ENCODE data around the gene EEF1G. TPM values are rescaled to one million over a fixed set of nuclear protein-coding genes. Genes with fewer than 3 reads are reported as not detected.

Gene EEF1G
- polyA plus RNA-seq, 1 donor from 2014 or later = 1,555 TPM

DNA sequence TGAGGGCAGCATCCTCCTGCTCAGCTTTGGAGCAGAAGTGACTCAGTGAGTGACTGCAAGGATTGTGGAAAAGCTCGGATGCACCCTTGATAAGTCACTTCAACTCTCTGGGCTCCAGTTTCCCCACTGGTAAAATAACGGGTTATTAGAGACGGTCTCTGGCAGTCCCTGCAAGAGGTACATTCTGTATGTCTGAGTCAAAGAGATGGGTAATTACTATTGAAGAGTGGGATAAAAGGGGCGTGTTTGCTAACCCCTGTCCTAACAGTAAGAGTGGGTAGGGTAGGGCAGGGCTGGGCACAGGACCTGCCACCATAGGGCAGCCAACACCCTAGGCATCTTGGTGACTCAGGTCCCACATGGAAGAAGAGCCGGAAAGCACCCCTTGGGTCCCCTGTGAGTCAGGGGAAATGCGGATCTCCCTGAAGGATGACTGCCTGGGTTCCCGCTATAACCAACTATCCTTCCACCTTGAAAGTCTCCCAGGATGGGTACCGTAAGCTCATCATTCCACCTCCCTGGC, 19.8 kb downstream of the EEF1G start (continued):
- TF ChIP-seq CTCF (IDR thresholded peaks at IDR 0.05; ENCODE audit: poor library complexity, severe bottlenecking) = no peak

DNA sequence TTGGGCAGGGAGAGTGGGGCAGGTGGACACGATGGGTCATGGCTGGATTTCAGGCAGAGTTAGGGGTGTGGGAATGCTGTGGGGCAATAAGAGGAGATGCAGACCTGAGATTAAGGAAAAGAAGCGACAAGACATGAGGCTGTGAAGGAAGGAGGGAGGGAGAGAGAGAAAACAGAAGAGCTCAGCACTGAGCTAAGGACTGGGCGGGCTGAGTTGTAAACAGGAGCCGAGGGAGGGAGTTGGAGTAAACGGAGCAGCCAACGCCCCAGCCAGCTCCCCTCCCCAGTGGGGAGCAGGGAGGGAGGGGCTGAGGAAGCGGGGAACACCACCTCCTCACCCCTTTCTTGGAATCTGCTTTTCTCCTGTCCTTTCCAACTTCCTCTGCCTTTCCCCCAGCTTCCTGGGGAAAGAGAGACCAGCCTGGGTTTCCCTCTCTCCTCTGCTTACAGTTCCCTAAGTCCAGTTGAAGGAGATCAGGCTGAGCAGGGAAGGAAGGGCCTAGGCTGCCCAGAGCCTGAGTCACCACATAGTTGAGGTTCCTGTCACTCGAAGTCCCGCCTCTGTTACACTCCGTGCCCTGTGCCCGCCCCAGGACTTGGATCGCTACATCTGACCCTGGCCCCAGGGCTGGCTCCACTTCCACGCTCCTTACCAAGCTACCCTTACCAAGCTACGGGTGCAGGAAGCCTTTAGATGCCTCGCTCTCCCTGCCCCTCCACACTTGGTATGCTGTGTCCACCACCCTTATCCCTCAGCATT, 20.4 kb downstream of the EEF1G start:
- Histone ChIP-seq H3K9ac (ENCODE audit: low read length) (peak overlapping the region; percentile 64), H3K27ac (ENCODE audit: low read length) (peak overlapping the region; percentile 96), H3K9me2 (ENCODE audit: insufficient read depth, low read length) (no peaks in the 10 kb centered on the region), H2AFZ (ENCODE audit: low read depth, low read length) (no peak overlapping the region), H3K27me3 (ENCODE audit: insufficient read depth, low read depth, low read length) (peaks cover 1% of the 10 kb centered on the region), H3K79me2 (replicated peaks; ENCODE audit: insufficient read depth, low read length) (no peaks in the 10 kb centered on the region), H4K20me1 (ENCODE audit: insufficient read depth) (no peaks in the 10 kb centered on the region), H3F3A (ENCODE audit: insufficient read depth, low read length, poor library complexity, severe bottlenecking) (no peaks in the 10 kb centered on the region), H3K9me3 (ENCODE audit: low read length) (no peaks in the 10 kb centered on the region), H3K36me3 (ENCODE audit: insufficient read depth, low read length) (no peaks in the 10 kb centered on the region), H3K4me2 (ENCODE audit: low read length) (peak overlapping the region; percentile 36), H3K4me3 (ENCODE audit: low read length) (peak overlapping the region; percentile 25)
- TF ChIP-seq EZH2 (IDR thresholded peaks at IDR 0.05; ENCODE audit: borderline replicate concordance, insufficient read depth, low read length, poor library complexity, severe bottlenecking) = no peak
- no peak for TF ChIP-seq RAD21 (conservative IDR thresholded peaks at IDR 0.05)
- no peak for TF ChIP-seq CTCF (IDR thresholded peaks at IDR 0.05; ENCODE audit: poor library complexity, severe bottlenecking)
- no peak for TF ChIP-seq POLR2AphosphoS5 (IDR thresholded peaks at IDR 0.05)

GRCh38 chr11:62552485-62553079, 21.1 kb downstream of the EEF1G start:
- H3K9me3 ChIP-seq (ENCODE audit: low read length) = no peaks in the 10 kb centered on the region

More at GRCh38 chr11:62552485-62553079, 21.1 kb downstream of the EEF1G start:
- no peaks in the 10 kb centered on the region for H4K20me1 ChIP-seq (ENCODE audit: insufficient read depth)
- no peak overlapping the region for H2AFZ ChIP-seq (ENCODE audit: low read depth, low read length)
- TF ChIP-seq POLR2AphosphoS5 (IDR thresholded peaks at IDR 0.05) = no peak
- no peak for TF ChIP-seq RAD21 (conservative IDR thresholded peaks at IDR 0.05)
- TF ChIP-seq CTCF (IDR thresholded peaks at IDR 0.05; ENCODE audit: poor library complexity, severe bottlenecking) = no peak
- no peak for TF ChIP-seq EP300 (conservative IDR thresholded peaks at IDR 0.05; ENCODE audit: poor library complexity, severe bottlenecking)
- no peak for TF ChIP-seq TAF1 (IDR thresholded peaks at IDR 0.05; ENCODE audit: low read depth)
- no peak for TF ChIP-seq SMC3 (conservative IDR thresholded peaks at IDR 0.05; ENCODE audit: poor library complexity)
- no peak for TF ChIP-seq REST (IDR thresholded peaks at IDR 0.05; ENCODE audit: borderline replicate concordance)
- no peak for TF ChIP-seq MXI1 (conservative IDR thresholded peaks at IDR 0.05; ENCODE audit: poor library complexity, severe bottlenecking)
- no peak for TF ChIP-seq EZH2 (IDR thresholded peaks at IDR 0.05; ENCODE audit: borderline replicate concordance, insufficient read depth, low read length, poor library complexity, severe bottlenecking)
- peak overlapping the region; percentile 64 for H3K9ac ChIP-seq (ENCODE audit: low read length)
- H3K4me3 ChIP-seq (ENCODE audit: low read length) = peak overlapping the region; percentile 25
- peak overlapping the region; percentile 36 for H3K4me2 ChIP-seq (ENCODE audit: low read length)
- H3K27me3 ChIP-seq (ENCODE audit: insufficient read depth, low read depth, low read length) = peaks cover 8% of the 10 kb centered on the region
- peak overlapping the region; percentile 96 for H3K27ac ChIP-seq (ENCODE audit: low read length)
- H3K36me3 ChIP-seq (ENCODE audit: insufficient read depth, low read length) = no peaks in the 10 kb centered on the region
- H3K79me2 ChIP-seq (replicated peaks; ENCODE audit: insufficient read depth, low read length) = no peaks in the 10 kb centered on the region
- no peaks in the 10 kb centered on the region for H3F3A ChIP-seq (ENCODE audit: insufficient read depth, low read length, poor library complexity, severe bottlenecking)
- no peaks in the 10 kb centered on the region for H3K9me2 ChIP-seq (ENCODE audit: insufficient read depth, low read length)

Data from neural cell (in vitro differentiated cells).